ENCODE measurements around the gene NXN. TPM values are rescaled to one million over a fixed set of nuclear protein-coding genes. Genes with fewer than 3 reads are reported as not detected.

Gene NXN
- total RNA-seq, 6 experiments from 2014 or later = 81.7 to 93.8 (median 92.2) TPM

GRCh38 chr17:981292-981658, 1.7 kb upstream of the NXN start:
- peaks cover 15% of the 10 kb centered on the region for H3K36me3 Mint-ChIP-seq (ENCODE audit: low read depth)
- DNase-seq = no peak
- TF ChIP-seq, protein P1, sequence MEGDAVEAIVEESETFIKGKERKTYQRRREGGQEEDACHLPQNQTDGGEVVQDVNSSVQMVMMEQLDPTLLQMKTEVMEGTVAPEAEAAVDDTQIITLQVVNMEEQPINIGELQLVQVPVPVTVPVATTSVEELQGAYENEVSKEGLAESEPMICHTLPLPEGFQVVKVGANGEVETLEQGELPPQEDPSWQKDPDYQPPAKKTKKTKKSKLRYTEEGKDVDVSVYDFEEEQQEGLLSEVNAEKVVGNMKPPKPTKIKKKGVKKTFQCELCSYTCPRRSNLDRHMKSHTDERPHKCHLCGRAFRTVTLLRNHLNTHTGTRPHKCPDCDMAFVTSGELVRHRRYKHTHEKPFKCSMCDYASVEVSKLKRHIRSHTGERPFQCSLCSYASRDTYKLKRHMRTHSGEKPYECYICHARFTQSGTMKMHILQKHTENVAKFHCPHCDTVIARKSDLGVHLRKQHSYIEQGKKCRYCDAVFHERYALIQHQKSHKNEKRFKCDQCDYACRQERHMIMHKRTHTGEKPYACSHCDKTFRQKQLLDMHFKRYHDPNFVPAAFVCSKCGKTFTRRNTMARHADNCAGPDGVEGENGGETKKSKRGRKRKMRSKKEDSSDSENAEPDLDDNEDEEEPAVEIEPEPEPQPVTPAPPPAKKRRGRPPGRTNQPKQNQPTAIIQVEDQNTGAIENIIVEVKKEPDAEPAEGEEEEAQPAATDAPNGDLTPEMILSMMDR (IDR thresholded peaks at IDR 0.05) = peak; percentile 35
- peak overlapping the region; percentile 81; the same call in 1 of the 2 replicates for H3K4me3 Mint-ChIP-seq
- H3K9me3 Mint-ChIP-seq = no peaks in the 10 kb centered on the region
- H3K27ac Mint-ChIP-seq = no peak overlapping the region
- H3K4me1 Mint-ChIP-seq (ENCODE audit: low read depth) = peaks cover 30% of the 10 kb centered on the region
- peaks cover 1% of the 10 kb centered on the region for H3K27me3 Mint-ChIP-seq (ENCODE audit: insufficient read depth)

DNA sequence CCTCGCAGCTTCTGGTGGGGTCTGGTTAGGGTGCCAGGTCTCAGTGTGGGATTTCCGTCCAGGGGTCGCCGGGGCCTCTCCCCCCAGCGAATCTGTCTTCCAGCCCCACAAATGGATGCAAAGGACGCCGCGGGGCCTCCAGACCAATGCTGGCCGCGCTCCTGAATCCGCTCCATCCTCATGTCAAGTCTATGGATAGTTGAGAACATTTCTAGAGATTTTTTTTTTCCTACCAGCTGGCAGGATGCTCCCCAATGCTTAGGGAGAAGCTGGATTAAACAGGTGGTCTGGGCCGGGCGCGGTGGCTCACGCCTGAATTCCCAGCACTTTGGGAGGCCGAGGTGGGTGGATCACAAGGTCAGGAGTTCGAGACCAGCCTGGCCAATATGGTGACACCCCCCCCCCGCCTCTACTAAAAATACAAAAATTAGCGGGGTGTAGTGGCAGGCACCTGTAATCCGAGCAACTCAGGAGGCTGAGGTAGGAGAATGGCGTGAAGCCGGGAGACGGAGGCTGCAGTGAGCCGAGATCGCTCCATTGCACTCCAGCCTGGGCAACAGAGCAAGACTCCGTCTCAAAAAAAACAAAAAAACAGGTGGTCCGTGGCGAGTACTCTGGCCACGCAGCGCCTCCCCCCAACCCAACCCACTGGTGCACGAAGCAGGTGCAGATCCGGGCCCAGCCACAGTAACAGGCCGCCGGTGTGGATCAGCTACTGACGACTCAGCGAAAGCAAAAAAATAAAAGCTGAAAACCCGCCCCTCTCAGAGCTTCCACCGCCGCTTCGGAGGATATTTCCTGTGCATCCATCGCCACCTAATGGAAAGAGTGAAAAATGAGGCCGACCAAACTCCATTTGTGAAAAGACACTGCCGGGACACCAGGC, 1.1 kb upstream of the NXN start:
- Mint-ChIP-seq H3K27ac (peak overlapping the region; percentile 60), H3K4me3 (peak overlapping the region; percentile 86), H3K27me3 (ENCODE audit: insufficient read depth) (peaks cover 1% of the 10 kb centered on the region), H3K4me1 (ENCODE audit: low read depth) (peaks cover 36% of the 10 kb centered on the region), H3K36me3 (ENCODE audit: low read depth) (peaks cover 16% of the 10 kb centered on the region), H3K9me3 (no peaks in the 10 kb centered on the region)
- TF ChIP-seq, protein P1 (IDR thresholded peaks at IDR 0.05) = peak; percentile 82
- DNase-seq = peak; percentile 85

GRCh38 chr17:979212-979538, 401 bp downstream of the NXN start:
- H3K4me3 Mint-ChIP-seq = peak overlapping the region; percentile 54
- DNase-seq = no peak
- peaks cover 48% of the 10 kb centered on the region for H3K4me1 Mint-ChIP-seq (ENCODE audit: low read depth)

GRCh38 chr17:978103-979093, 1.2 kb downstream of the NXN start:
- Mint-ChIP-seq H3K4me3 (peak overlapping the region; percentile 92), H3K27ac (peak overlapping the region; percentile 80), H3K27me3 (ENCODE audit: insufficient read depth) (peaks cover 1% of the 10 kb centered on the region), H3K9me3 (no peaks in the 10 kb centered on the region), H3K36me3 (ENCODE audit: low read depth) (peaks cover 18% of the 10 kb centered on the region), H3K4me1 (ENCODE audit: low read depth) (peaks cover 50% of the 10 kb centered on the region)
- TF ChIP-seq, protein P1 (IDR thresholded peaks at IDR 0.05) = no peak
- DNase-seq = peak; percentile 25

More at GRCh38 chr17:979212-979538, 401 bp downstream of the NXN start:
- H3K27ac Mint-ChIP-seq = no peak overlapping the region
- TF ChIP-seq, protein P1 (IDR thresholded peaks at IDR 0.05) = no peak
- peaks cover 1% of the 10 kb centered on the region for H3K27me3 Mint-ChIP-seq (ENCODE audit: insufficient read depth)
- H3K9me3 Mint-ChIP-seq = no peaks in the 10 kb centered on the region
- peaks cover 16% of the 10 kb centered on the region for H3K36me3 Mint-ChIP-seq (ENCODE audit: low read depth)

- H3K9me3 Mint-ChIP-seq = no peaks in the 10 kb centered on the region
- peaks cover 1% of the 10 kb centered on the region; the same call in 1 of the 2 replicates for H3K27me3 Mint-ChIP-seq (ENCODE audit: insufficient read depth)
- H3K36me3 Mint-ChIP-seq (ENCODE audit: low read depth) = peaks cover 23% of the 10 kb centered on the region
- peak; percentile 67 for DNase-seq
- H3K4me3 Mint-ChIP-seq = peak overlapping the region; percentile 92
- H3K27ac Mint-ChIP-seq = peak overlapping the region; percentile 80
- TF ChIP-seq, protein P1 (IDR thresholded peaks at IDR 0.05) = no peak
- peaks cover 55% of the 10 kb centered on the region for H3K4me1 Mint-ChIP-seq (ENCODE audit: low read depth)
These were observed 2.4 kb downstream of the NXN start for GRCh38 chr17:977166-977565.
